Activated gamma-delta T cell treated with anti-CD3 and anti-CD28 coated beads, Interleukin-2, amount 50 U/mL, for 16 hours (primary cell): ENCODE results near the gene SAMD13.
"Not testable (repeated sequence)": the region's sequence is repeated elsewhere in the genome, so short reads cannot be mapped to it uniquely, and the experiment has no call there.

Experiments used
- DNase-seq: peaks from one replicate; pipeline ENCODE4 v3.0.0-alpha.2; 2020; ENCODE audit warnings: low read depth

Gene SAMD13

DNA sequence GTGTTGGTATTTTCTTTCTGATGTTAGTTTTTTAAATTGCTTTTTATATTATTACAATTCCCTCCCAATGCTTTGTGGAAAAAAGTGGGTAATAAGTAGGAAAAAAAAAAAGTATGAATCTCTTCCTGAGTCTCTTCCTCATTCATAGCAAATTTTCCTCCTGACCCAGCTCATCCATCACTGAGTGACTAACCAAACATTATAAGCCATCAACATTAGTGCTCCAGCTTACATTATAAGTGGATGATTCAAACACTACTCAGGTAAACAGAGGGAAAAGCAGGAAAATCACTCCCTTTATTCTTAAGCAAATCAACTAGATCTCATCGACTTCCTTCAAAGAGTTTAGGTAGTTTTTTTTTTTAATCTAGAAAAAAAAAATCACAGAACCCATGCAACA is 15.4 kb upstream of the SAMD13 start:
- no peak for DNase-seq

DNA sequence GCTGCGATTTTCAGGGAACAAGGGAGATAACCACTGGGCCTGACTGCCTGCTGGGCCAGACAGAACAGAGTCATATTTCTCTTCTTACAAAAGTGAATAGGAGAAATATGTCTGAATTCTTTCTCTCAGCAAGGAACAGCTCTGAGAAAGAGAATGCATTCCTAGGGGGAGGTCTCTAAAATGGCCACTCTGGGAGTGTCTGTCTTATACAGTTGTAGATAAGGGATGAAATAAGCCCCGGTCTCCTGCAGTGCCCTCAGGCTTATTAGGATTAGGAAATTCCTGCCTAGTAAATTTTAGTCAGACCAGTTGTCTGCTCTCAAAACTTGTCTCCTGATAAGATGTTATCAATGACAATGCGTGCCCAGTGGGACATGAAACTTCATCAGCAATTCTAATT is 14.1 kb upstream of the SAMD13 start:
- DNase-seq: not testable (repeated sequence)

DNA sequence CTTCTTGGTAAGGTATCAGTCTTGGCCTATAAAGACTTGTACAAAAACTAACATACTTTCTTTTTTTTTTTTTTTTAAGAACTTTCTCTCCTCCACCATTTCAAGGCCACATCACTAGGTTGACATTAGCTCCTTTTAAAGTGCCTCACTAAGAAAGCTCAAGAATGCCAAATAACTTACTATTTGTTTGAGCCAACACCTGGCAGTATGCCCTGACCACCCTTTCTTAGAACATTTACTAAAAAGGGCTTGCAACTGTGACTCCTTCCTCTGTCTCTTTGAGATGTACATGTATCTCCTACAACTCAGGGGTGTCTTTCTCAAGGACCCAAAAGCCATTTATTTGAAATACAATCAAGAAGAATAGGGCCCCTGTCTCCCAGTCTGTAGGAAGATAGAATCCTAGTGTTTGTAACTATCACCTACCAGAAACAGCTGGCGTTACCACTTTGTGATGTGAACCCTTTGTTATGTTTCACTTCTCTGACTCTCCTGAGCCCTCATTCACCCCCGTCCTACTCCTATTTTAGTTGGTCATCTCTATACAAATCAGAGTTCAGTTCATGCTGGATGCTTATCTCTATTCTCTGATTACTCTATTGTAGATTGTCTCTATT is 12.2 kb upstream of the SAMD13 start:
- DNase-seq: no peak

DNA sequence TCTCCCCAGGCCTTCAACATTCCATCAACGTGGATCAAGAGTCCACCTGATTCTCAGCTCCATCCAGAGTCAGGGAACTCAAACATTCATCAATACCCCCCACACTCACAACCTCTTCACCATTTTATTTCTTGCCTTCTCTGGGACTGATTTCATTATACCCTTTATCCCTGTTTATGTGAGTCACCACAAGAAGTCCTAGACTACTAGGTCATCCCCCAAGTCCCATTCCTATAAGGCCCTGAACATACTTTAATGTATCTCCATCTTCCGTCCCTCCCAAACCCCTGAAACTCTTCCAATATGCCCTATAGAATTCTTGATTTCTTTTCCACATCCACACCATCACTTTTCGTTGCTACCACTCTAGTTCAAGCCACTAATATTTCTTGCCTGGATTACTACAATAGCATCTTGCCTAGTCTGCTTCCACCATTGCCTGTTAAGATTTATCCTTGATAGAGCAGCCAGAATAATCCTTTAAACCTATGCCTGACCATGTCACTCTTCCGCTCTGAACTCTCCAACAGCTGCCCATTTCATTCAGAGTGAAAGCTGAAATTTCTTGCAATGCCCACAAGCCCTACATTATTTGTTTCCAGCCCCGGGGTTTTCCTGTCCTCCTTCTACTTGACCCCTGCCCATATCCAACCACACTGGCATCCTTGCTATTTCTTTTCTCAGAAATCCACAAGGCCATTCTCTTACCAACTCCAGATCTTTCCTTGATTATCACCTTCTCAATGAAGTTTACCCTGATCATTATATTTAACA is 9.4 kb upstream of the SAMD13 start:
- DNase-seq: no peak

DNA sequence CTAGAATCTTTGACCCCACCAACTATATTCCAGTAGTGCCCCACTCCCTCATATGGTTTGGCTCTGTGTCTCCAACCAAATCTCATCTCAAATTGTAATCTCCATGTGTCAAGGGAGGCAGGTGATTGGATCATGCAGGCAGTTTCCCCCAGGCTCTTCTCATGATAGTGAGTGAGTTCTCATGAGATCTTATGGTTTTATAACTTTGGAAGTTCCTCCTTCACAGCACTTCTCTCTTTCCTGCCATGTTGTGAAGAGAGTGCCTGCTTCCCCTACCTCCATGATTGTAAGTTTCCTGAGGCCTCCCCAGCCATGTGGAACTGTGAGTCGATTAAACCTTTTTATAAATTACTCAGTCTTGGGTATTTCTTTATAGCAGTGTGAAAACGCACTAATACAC is 7.7 kb upstream of the SAMD13 start:
- no peak for DNase-seq

DNA sequence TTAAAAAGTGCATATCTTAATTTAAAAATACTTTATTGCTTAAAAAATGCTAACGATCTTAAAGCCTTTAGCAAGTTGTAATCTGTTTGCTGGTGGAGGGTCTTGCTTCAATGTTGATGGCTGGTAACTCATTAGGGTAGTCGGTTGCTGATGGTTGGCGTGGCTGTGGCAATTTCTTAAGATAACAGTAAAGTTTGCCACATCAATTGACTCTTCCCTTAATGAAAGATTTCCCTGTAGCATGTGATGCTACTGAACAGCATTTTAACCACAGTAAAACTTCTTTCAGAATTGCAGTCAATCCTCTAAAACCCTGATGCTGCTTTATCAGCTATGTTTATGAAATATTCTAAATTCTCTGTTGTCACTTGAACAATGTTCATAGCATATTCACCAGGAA is 6.8 kb upstream of the SAMD13 start:
- no peak for DNase-seq

DNA sequence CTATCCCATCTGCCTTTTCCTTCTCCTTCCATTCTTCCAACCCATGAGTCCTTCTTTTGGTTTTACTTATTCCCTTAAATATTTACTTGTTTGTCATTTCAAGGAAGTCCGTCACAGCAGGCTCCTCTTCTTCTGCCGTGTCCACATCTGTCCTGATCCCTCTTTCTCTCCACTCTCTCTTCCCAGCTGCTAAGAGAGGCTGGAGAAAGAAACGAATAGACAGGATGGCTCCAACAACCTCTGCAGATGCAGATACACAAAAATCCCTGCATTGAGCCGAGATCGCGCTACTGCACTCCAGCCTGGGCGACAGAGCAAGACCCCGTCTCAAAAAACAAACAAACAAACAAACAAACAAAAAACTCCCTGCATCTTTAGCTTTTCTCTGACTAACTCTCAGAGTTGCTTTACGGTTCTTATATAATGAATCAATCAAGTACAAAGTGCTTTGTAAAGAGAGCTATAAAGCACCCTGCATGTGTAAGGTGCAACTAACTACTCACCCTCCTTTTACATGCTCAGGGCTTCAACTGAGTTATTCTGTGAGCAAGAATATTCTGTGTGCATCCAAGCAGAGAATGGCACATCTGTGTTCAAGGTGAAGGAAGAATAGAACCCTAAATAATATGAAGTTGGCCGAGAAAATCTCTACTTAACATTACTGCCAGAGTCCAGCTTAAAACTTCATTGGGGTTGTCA is 3.8 kb upstream of the SAMD13 start:
- DNase-seq: no peak

DNA sequence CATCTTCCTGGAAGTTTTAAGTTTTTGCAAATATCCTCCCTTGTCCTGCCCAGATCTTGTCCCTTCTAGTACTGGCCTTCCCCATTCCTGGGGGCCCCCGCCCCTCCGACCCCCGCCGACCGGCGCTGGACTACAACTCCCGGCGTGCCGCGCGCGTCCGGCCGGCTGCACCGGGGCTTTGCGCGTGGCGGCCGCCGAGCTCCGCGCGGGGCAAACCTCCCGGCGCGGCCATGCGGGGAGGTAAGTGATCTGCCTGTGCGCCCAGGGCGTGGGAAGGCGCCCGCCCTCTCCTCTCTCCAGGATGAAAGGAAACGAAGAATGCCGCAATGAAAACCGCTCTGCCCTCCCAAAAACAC is 3.2 kb upstream of the SAMD13 start:
- no peak for DNase-seq

DNA sequence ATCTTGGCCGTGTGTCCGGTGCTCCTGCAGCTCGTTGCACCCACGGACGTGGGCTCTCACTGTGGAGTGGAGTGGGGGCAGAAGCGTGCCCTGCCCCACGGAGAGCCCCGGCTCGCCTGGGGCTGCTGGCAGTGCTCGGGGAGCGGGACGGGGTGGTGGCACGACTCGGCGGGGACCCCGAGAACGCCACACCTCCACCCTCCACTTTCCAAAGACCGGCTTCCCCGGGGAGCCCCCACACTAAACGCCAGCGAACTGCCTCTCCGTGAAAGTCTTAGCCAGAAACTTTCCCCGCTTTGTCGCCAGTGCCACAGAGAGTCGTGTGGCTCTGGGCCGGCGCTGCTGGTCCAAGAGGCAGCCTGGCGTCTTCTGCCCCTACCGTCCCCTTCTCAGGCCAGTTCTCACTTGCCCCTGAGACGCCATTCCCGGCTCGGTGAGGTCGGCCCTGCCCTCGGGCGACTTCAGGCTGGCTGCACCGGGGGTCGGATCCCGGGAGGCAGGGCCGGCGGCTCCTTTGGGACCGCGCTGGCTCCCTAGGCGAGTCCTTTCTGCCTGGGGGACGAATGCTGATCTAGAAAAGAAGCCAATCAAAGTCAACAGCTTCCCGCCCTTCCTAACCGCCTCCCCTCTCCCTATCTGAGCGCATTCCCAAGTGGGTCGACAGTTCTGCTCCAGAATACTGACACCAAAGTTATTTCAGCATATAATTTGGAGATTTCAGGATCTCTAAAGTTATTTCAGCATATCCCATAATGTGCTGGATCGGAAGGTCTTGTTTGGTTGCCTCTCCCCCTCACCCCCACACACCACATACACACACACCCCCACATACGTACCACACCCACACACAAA is 2.6 kb upstream of the SAMD13 start:
- no peak for DNase-seq

DNA sequence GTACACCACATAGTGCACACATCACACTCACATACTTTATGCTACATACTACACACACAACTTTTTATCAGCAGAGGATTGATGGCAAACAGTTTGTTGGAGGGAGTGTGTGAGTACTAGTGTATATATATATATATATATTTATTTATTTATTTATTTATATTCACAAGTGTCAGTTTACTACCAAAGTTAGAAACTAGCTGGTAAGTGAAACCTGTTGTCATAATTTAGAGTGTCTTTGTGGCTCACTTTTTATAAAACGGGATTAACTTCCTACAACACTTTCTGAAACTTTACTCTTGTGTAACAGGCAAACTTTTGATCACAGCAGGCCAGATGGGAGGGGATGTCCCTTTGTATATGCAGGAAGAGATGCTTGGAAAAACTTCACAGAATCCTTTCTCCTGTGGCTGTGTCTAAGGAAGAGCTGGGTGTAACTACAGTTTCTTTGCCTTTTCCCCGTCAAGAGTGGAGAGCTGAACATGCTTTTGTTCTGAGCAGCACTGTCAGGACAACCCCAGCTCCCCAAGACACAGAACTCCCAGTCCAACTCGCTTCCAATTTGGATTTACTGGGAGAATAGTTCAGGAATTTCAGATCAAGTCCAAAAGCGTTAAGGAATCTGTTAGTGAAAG is 1.9 kb upstream of the SAMD13 start:
- no peak for DNase-seq

DNA sequence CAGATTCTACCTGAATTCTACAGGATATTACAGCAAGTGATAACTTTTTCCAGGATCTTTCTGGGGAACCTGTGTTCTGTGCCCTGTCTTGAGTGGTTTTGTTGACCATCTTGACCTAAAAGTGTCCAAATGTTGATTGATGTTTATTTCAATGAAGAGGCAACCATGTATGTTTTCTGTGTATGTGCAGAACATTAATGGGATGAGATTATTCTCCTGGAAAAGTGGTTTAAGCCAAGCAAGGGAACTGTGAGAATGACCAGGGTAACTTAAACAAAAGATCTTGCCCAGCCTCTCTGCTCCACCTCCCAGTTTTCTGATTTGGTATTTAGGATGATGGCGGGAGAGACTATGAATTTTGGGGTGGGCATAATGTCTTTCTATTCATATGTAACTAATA is 1.0 kb upstream of the SAMD13 start:
- no peak for DNase-seq

DNA sequence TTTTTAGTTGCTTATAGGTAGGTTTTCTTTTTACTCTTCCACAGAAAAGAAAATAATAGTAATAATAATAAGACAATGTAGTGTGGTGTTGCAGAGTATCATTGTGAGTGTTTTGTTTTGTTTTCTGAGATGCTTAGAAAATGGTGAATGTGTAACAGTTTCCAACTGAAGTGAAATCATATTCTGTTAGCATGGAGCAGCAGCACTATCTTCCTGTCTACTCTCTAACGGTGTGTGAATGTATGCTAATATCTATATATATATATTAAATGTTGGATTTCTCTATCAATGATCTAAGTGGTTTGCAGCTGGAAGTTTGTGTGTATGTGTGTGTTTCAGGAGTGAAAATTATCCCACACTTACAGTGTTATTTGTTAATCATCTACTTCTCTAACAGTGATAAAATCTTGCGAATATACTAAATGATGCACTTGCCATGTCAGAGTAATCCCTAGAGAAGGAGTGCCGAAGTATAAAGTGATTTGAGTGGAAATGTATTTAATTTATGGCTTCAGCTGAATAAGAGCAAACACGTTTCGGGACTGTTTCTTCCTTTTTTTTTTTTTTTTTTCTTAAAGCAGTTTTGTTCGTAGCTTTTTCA is 377 bp downstream of the SAMD13 start:
- DNase-seq: no peak

DNA sequence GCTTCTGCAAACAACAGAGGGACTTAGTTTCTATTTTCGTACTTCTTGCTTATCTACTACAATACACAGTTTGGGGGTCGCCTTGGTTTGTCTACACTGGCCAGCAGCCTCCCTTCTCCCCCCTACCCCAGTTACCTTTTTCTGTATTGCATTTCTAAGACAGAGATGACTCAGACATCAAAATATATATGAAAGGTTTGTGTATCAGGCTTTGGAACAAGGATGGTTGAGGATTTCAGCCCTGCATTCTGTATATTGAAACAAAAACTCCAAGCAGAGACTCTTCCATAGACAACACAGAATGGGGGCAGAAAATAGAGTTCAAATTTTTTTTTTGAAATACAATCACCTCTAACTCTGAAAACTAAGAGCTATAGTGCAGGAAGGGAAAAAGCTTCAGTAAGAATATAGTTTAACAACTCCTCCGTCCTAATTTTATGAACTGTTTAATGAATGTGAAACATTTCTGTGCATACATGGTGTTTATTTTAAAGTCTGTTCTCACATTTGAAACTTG is 1.9 kb downstream of the SAMD13 start:
- no peak for DNase-seq

DNA sequence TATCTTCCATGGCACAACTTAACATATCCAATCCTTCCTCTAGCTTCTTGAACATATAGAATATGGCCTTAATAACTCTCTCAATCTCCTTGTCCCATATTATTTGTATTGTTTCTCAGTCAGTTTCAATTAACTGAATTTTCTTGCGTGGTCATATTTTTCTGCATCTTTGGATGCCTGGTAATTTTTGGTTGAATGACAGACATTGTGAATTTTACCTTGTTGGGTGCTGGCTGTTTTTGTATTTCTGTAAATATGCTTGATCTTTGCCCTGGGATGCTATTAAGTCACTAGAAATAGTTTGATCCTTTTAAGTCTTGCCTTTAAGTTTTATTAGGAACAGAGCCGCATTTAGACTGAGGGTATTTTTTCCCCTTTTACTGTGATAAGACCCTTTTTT is 5.9 kb downstream of the SAMD13 start:
- DNase-seq: no peak

DNA sequence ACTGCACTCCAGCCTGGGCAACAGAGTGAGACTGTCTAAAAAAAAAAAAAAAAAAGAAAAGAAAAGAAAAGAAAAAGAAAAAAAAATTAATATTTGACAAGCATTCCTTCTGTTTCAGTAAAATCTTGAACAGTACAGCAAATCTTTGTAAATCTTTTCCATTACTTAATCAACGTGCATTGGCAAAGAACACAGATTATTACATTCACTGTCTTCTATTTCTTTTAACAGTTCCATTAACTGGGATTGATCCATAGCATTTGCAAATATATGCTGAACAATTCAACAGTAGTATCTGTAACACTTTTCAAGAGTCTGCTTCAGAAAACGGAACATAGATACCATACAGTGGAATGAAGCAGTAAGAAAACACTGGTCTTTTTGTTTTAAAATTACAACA is 9.8 kb downstream of the SAMD13 start:
- no peak for DNase-seq

DNA sequence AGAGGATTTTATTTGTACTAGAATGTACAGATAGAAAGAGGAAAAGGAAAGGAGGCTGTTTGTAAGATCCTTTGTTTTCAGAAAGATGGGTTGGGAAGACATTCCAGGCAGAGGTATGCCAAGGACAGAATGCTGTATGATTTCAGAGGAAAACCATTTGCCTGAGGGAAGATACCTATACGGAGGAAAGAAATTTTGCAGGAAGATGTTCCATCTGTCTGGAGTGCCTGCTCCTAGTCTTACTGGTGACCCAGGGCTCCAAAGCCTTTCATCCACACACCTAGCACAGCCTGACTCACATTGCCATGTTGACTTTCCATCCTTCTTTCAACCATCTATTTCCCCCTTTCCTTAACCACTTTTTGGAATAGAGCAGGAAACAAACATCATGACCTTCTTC is 18.2 kb downstream of the SAMD13 start:
- DNase-seq: no peak

DNA sequence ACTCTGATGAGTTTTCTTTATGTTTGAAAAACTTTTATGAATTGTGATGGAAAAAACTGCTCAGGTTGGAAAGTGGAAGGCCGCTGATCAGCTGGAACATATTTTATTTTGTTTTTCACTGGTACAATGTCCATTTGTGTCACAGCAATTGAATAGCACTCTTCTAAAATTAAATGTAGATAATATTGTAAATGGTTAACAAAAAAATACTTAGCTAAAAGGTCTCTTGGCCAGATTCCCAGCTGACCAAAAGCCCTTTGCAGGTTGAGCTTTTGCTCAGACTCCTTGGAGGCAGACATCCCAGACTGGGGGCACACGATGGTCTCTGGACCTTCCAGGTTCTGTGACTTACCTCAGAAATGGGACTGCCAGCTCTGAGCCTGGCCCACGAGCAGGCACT is 26.3 kb downstream of the SAMD13 start:
- DNase-seq: no peak

DNA sequence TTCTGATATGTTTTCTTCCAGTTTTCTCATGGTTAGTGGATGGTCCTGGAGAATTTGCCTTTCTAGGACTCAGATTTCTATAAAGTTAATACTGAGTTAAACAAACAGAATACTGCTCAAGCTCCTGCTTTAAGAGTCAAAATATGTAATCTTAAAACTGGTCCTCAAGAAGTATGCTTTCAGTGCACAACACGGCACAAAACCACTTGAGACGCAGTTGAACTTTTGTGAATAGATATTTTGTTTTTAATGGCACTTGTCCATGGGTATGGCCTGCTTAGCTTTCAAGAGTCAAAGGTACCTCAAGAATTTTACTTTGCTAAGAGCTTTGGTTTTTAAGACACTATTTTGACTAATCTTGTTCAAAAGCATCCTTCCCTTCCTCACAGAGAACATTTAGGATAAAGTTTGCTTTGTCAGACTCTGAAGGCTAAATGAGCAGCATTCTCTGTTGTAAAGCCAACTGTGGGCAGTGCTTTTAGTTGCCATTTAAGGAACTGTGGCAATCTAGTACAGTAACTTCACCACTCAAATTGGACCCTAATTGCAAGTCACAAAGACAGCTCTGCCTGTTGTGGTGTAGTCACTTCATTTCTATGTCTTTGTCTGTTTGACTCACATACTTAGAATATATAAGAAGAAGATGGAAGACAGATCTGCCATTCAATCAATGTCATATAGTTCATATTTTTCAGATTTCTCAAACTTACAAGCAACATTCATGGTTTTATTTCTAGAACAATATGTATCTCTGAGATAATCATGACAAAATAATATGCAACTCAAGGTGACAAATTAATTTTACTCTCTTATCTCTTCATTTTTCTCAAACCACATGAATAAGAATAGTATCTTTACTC is 28.8 kb downstream of the SAMD13 start:
- no peak for DNase-seq

DNA sequence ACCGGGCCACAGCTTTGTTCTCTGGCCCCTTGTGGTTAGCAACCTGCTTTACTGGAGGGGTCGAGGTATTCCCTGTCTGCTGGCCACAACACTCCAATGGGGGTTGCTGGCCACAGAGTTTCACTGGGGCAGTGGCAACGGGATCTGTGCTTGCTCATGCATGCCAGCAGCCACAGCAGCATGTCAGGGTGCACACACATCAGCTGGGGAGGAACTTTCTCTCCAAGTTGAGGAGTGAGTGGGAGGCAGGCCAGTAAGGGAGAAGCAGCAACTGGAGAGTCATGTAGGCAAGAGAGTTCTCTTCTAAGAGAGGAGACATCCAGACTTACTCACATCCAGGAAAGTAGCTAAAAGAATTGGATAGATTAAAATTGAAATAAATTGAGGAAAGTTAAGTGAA is 38.0 kb downstream of the SAMD13 start:
- no peak for DNase-seq

DNA sequence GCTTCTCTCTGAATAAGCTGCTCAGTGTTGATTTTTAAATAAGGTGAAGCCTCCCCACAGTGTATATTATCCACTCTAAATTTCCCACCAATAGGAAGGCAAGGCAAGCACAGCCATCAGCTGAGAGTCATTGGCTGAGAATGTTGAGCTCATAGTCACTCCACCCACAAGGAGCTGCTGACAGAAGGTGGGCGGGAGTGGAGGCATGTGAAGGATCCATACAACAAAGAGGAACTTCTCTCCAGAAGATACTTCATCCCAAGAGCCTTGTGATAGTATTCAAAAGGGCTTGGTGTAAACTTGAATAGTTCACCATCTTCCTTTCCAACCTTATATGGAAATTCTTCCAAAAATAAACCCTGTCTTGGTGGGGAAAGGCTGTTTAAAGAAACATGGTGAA is 42.8 kb downstream of the SAMD13 start:
- DNase-seq: no peak

DNA sequence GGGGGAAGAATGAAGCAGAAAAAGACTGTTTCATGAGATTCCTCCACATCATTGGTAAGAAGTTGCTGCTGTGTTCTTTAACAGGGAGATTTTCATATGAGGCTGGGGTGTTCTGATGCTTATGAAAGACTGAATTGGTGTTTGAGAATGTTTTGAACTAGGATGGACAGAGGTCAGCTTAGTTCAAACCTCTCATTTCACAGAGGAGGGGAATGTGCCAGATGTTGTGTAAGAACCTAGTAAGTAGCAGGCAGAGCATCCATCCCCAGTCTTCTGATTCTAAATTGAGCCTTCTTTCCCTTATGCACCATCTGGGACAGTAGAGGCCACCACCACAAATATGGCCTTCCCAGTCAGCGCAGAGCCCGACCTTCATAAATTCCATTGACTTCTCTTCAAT is 43.7 kb downstream of the SAMD13 start:
- DNase-seq: no peak
